HL-60 (cell line): ENCODE results near the gene IRAK3.

Source experiments
- CTCF ChIP-seq: IDR thresholded peaks from one replicate; pipeline ENCODE4 v1.5.1; 2011; ENCODE audit warnings: low read length, control low read depth, inconsistent platforms; ENCODE audit not compliant: insufficient read depth
- GABPA ChIP-seq: IDR thresholded peaks from 2 replicates; pipeline ENCODE4 v1.6.1; 2012; ENCODE audit warnings: low read depth
- POLR2AphosphoS5 ChIP-seq: IDR thresholded peaks from 2 replicates; pipeline ENCODE4 v1.6.1; 2012; ENCODE audit warnings: low read depth
- REST ChIP-seq: IDR thresholded peaks from 2 replicates; pipeline ENCODE4 v1.6.1; 2012; ENCODE audit warnings: low read depth; ENCODE audit not compliant: insufficient replicate concordance

- no peak for TF ChIP-seq POLR2AphosphoS5
- no peak for TF ChIP-seq GABPA
- no peak for TF ChIP-seq CTCF
- TF ChIP-seq REST, result no peak
Measured at GRCh38 chr12:66191547-66192126, 2.6 kb downstream of the IRAK3 start.
